B cell (primary cell): Measurements from ENCODE around the gene SRCAP. TPM values are rescaled to one million over a fixed set of nuclear protein-coding genes. Genes with fewer than 3 reads are reported as not detected.

Experiments used
- ATAC-seq: fragments of 200-7000 bp; cut with Tn5 transposase; one replicate; pipeline ENCODE4 v1.10.0; 2021; ENCODE audit warnings: low read depth, mild to moderate bottlenecking, moderate number of reproducible peaks, moderate library complexity
- CTCF ChIA-PET: fragments of 350-600 bp; sonication (Branson Sonifier 250); formaldehyde crosslinking; loops from one replicate; lab custom pipeline; 2021; ENCODE audit warnings: antibody characterized with exemption, inconsistent platforms; lab: Charles Lee
- POLR2A ChIA-PET: fragments of 350-600 bp; sonication (Branson Sonifier 250); formaldehyde crosslinking; loops from one replicate; lab custom pipeline; 2021; ENCODE audit warnings: antibody characterized with exemption; lab: Charles Lee
- DNase-seq: peaks from one replicate; pipeline ENCODE4 v3.0.0; 2013
- H2AFZ ChIP-seq: 2 replicates; pipeline ENCODE4 v1.6.1; 2012; ENCODE audit warnings: mild to moderate bottlenecking, low read depth, low read length; ENCODE audit not compliant: insufficient read depth, poor library complexity, severe bottlenecking
- H3K27ac ChIP-seq, 2 donors: 1 replicate in 1 of 2; 2 replicates in 1 of 2; pipeline ENCODE4 v1.5.1; 2012 to 2013; ENCODE audit warnings: low read length in 2 of 2, mild to moderate bottlenecking in 2 of 2, moderate library complexity in 1 of 2
- H3K27me3 ChIP-seq, 4 experiments: fragments of 200-600 bp in 1 of 4; sonication (generic) in 1 of 4; replicated peaks in 1 of 4; 1 replicate in 2 of 4; 2 replicates in 2 of 4; pipeline versions ENCODE4 v1.6.1 to v1.7.0; 2013 to 2016; ENCODE audit warnings: low read length in 3 of 4, mild to moderate bottlenecking in 2 of 4, mixed read lengths in 1 of 4, moderate library complexity in 1 of 4; ENCODE audit not compliant: insufficient read depth in 4 of 4, control insufficient read depth in 3 of 4; ENCODE audit errors: control extremely low read depth in 1 of 4
- H3K36me3 ChIP-seq, 2 experiments: replicated peaks in 1 of 2; 1 replicate in 1 of 2; 2 replicates in 1 of 2; pipeline versions ENCODE4 v1.6.1 to v1.7.1; 2013; ENCODE audit warnings: low read length in 1 of 2; ENCODE audit not compliant: insufficient read depth in 2 of 2, control insufficient read depth in 1 of 2; ENCODE audit errors: control extremely low read depth in 1 of 2, extremely low read depth in 1 of 2
- H3K4me1 ChIP-seq, 2 donors: fragments of 200-600 bp in 1 of 2; sonication (generic) in 1 of 2; 1 replicate in 1 of 2; 2 replicates in 1 of 2; pipeline versions ENCODE4 v1.5.1 to v1.6.1; 2013 to 2017; ENCODE audit warnings: low read length in 2 of 2; ENCODE audit not compliant: control insufficient read depth in 2 of 2, insufficient read depth in 2 of 2
- H3K4me2 ChIP-seq: replicated peaks from 2 replicates; pipeline ENCODE3; 2012; ENCODE audit warnings: mild to moderate bottlenecking, low read depth, low read length; ENCODE audit not compliant: poor library complexity, severe bottlenecking
- H3K4me3 ChIP-seq, 5 experiments: fragments of 200-600 bp in 1 of 5; sonication (generic) in 1 of 5; 1 replicate in 3 of 5; 2 replicates in 2 of 5; pipeline versions ENCODE4 v1.5.1 to v1.7.0; 2011 to 2016; ENCODE audit warnings: low read length in 4 of 5, mild to moderate bottlenecking in 4 of 5, low read depth in 2 of 5, control low read depth in 1 of 5, moderate library complexity in 1 of 5; ENCODE audit not compliant: insufficient read depth in 1 of 5; ENCODE audit errors: control extremely low read depth in 1 of 5, extremely low read depth in 1 of 5
- H3K79me2 ChIP-seq: fragments of 200-600 bp; sonication (generic); one replicate; pipeline ENCODE4 v1.6.0; 2016; ENCODE audit warnings: low read length; ENCODE audit not compliant: control insufficient read depth, insufficient read depth
- H3K9ac ChIP-seq: fragments of 200-600 bp; sonication (generic); 2 replicates; pipeline ENCODE4 v1.6.1; 2017; ENCODE audit warnings: mild to moderate bottlenecking, low read length, moderate library complexity
- H3K9me3 ChIP-seq, 3 donors: one replicate each; pipeline versions ENCODE4 v1.6.1 to v1.7.1; 2013; ENCODE audit warnings: low read length in 2 of 3; ENCODE audit not compliant: control insufficient read depth in 2 of 3, insufficient read depth in 1 of 3; ENCODE audit errors: control extremely low read depth in 1 of 3
- H4K20me1 ChIP-seq: 2 replicates; pipeline ENCODE4 v1.6.0; 2012; ENCODE audit warnings: mild to moderate bottlenecking, low read length; ENCODE audit not compliant: insufficient read depth, control insufficient read depth, poor library complexity, severe bottlenecking
- H3K27ac Mint-ChIP-seq: one replicate; pipeline ENCODE4 v1.8.0; 2021; ENCODE audit warnings: mixed read lengths
- H3K27me3 Mint-ChIP-seq: one replicate; pipeline ENCODE4 v1.8.0; 2021; ENCODE audit warnings: mixed read lengths
- H3K4me1 Mint-ChIP-seq: one replicate; pipeline ENCODE4 v1.8.0; 2021; ENCODE audit warnings: mixed read lengths
- H3K4me3 Mint-ChIP-seq: one replicate; pipeline ENCODE4 v1.8.0; 2021; ENCODE audit warnings: mixed read lengths
- H3K9me3 Mint-ChIP-seq: one replicate; pipeline ENCODE4 v1.8.0; 2022; ENCODE audit warnings: mixed read lengths; ENCODE audit not compliant: insufficient read depth
- EZH2 ChIP-seq: IDR thresholded peaks from 2 replicates; pipeline ENCODE4 v1.6.1; 2012; ENCODE audit warnings: borderline replicate concordance, low read depth, mild to moderate bottlenecking, moderate library complexity, low read length; ENCODE audit not compliant: insufficient read depth, poor library complexity, severe bottlenecking
- WGBS: methylation state at CpG from one replicate; pipeline ENCODE4 v1.1.5; 2013; ENCODE audit warnings: missing lambda C conversion rate; ENCODE audit not compliant: insufficient coverage; 5-methylcytosine and 5-hydroxymethylcytosine counted together
- intact Hi-C: fragments of 100-400 bp; cut with micrococcal nuclease; formaldehyde crosslinking; loops from one replicate; pipeline ENCODE4 v1.10.0; 2022
- polyA plus RNA-seq: library from polyadenylated mRNA; depleted of rRNA; stranded (reverse); fragments of >200 nt; gene quantifications from 2 replicates; pipeline ENCODE4 v1.2.3, GENCODE V29; 2012
- total RNA-seq, 2 donors: library from RNA; stranded (reverse); fragments of 120-200 nt in 1 of 2; gene quantifications; 1 replicate in 1 of 2; 2 replicates in 1 of 2; pipeline versions ENCODE4 v1.2.3 to v1.2.4, GENCODE V29; 2013 to 2022
- TF ChIP-seq, protein P1 (sequence below): fragments of 200-600 bp; IDR thresholded peaks from one replicate; pipeline ENCODE4 v1.8.0; 2022; ENCODE audit warnings: antibody characterized with exemption, mild to moderate bottlenecking

The SRCAP gene
- total and polyA plus RNA-seq, 2 donors (not counting 1 experiment from before 2014, with no cell fraction given): 20.9 to 145 TPM

- ChIA-PET CTCF (no interaction called here), POLR2A (interaction anchor here (0.6 to 1.4 kb wide), 2 partner anchors 9 to 81 kb away, joined by 3 to 5 read pairs; partner anchors contain the start of gene FBRS)
- no peak overlapping the region for H3K27ac Mint-ChIP-seq
- H3K27me3 Mint-ChIP-seq: no peaks in the 10 kb centered on the region
- Histone ChIP-seq H4K20me1 (peaks cover 80% of the 10 kb centered on the region), H3K79me2 (peaks cover 22% of the 10 kb centered on the region), H2AFZ (no peak overlapping the region), H3K27ac (no peak overlapping the region), H3K4me3 (no peak overlapping the region), H3K4me2 (no peak overlapping the region), H3K9ac (no peak overlapping the region), H3K36me3 (peaks cover 3 to 79% of the 10 kb centered on the region in 2 experiments), H3K4me1 (peaks cover 5 to 12% of the 10 kb centered on the region in 2 donors), H3K9me3 (no peaks in the 10 kb centered on the region), H3K27me3 (no peaks in the 10 kb centered on the region)
- ATAC-seq: no peak
- no peak overlapping the region for H3K4me3 Mint-ChIP-seq
- peaks cover 15% of the 10 kb centered on the region for H3K4me1 Mint-ChIP-seq
- WGBS: 98% methylated on average over 11 of the region's 11 CpGs
- TF ChIP-seq, protein P1, sequence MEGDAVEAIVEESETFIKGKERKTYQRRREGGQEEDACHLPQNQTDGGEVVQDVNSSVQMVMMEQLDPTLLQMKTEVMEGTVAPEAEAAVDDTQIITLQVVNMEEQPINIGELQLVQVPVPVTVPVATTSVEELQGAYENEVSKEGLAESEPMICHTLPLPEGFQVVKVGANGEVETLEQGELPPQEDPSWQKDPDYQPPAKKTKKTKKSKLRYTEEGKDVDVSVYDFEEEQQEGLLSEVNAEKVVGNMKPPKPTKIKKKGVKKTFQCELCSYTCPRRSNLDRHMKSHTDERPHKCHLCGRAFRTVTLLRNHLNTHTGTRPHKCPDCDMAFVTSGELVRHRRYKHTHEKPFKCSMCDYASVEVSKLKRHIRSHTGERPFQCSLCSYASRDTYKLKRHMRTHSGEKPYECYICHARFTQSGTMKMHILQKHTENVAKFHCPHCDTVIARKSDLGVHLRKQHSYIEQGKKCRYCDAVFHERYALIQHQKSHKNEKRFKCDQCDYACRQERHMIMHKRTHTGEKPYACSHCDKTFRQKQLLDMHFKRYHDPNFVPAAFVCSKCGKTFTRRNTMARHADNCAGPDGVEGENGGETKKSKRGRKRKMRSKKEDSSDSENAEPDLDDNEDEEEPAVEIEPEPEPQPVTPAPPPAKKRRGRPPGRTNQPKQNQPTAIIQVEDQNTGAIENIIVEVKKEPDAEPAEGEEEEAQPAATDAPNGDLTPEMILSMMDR: no peak
- no peak for TF ChIP-seq EZH2
- H3K9me3 Mint-ChIP-seq: no peaks in the 10 kb centered on the region
- no peak for DNase-seq
- intact Hi-C loops: no loop called here
Measured at GRCh38 chr16:30667361-30667905, 31.5 kb upstream of the SRCAP start.

GRCh38 chr16:30668393-30668792, 30.6 kb upstream of the SRCAP start:
- TF ChIP-seq, protein P1: no peak
- no peak for TF ChIP-seq EZH2
- DNase-seq: no peak
- Histone ChIP-seq H3K4me3 (no peak overlapping the region), H4K20me1 (peaks cover 71% of the 10 kb centered on the region), H3K27me3 (no peaks in the 10 kb centered on the region), H3K9ac (no peak overlapping the region), H3K79me2 (peaks cover 12% of the 10 kb centered on the region), H2AFZ (no peak overlapping the region), H3K4me1 (peaks cover 0 to 4% of the 10 kb centered on the region in 2 donors), H3K4me2 (no peak overlapping the region), H3K9me3 (no peaks in the 10 kb centered on the region), H3K36me3 (peaks cover 3 to 70% of the 10 kb centered on the region in 2 experiments), H3K27ac (no peak overlapping the region)
- intact Hi-C loops: no loop called here
- no peak overlapping the region for H3K4me3 Mint-ChIP-seq
- no peak overlapping the region for H3K27ac Mint-ChIP-seq
- CTCF ChIA-PET: no interaction called here
- H3K4me1 Mint-ChIP-seq: peaks cover 10% of the 10 kb centered on the region
- H3K9me3 Mint-ChIP-seq: no peaks in the 10 kb centered on the region
- no peak for ATAC-seq
- POLR2A ChIA-PET: interaction anchor here (1.4 kb wide), 1 partner anchor 10 kb away, joined by 5 read pairs; the partner anchor contains the start of gene FBRS
- WGBS: 94% methylated on average over 12 of the region's 12 CpGs
- H3K27me3 Mint-ChIP-seq: no peaks in the 10 kb centered on the region
